HepG2 (cell line): ENCODE results near the gene SNX30. TPM values are rescaled to one million over a fixed set of nuclear protein-coding genes. Genes with fewer than 3 reads are reported as not detected.

Experiments
- ATF4 ChIP-seq, 2 experiments: fragments of 450-650 bp in 1 of 2; sonication (generic) in 1 of 2; formaldehyde crosslinking; IDR thresholded peaks; 2 replicates each; pipeline versions ENCODE4 v1.5.0 to v1.8.0; 2020 to 2022; ENCODE audit warnings: mild to moderate bottlenecking in 1 of 2, missing genetic modification reagents in 1 of 2
- FOXO1 ChIP-seq: sonication (generic); formaldehyde crosslinking; IDR thresholded peaks from 2 replicates; pipeline ENCODE4 v1.4.0; 2020; ENCODE audit warnings: missing genetic modification reagents
- MTERF4 ChIP-seq: sonication (generic); formaldehyde crosslinking; IDR thresholded peaks from 2 replicates; pipeline ENCODE4 v1.8.0; 2023; ENCODE audit warnings: mild to moderate bottlenecking, missing genetic modification reagents
- NFIB ChIP-seq: sonication (generic); formaldehyde crosslinking; IDR thresholded peaks from 2 replicates; pipeline ENCODE4 v1.9.0; 2021; ENCODE audit warnings: missing genetic modification reagents, mild to moderate bottlenecking, borderline replicate concordance
- PHF8 ChIP-seq: sonication (generic); formaldehyde crosslinking; IDR thresholded peaks from 2 replicates; pipeline ENCODE4 v1.5.0; 2020; ENCODE audit warnings: missing genetic modification reagents
- TCF7L2 ChIP-seq: IDR thresholded peaks from 2 replicates; pipeline ENCODE4 v1.6.1; 2011; ENCODE audit warnings: mild to moderate bottlenecking, low read depth, low read length, moderate library complexity
- ZNF543 ChIP-seq: sonication (generic); formaldehyde crosslinking; IDR thresholded peaks from 2 replicates; pipeline ENCODE4 v1.4.0; 2020; ENCODE audit warnings: mild to moderate bottlenecking, missing genetic modification reagents
- ZNF607 ChIP-seq: sonication (generic); formaldehyde crosslinking; IDR thresholded peaks from 2 replicates; pipeline ENCODE4 v1.5.1; 2020; ENCODE audit warnings: missing genetic modification reagents, mild to moderate bottlenecking, borderline replicate concordance
- ZNF772 ChIP-seq: sonication (generic); formaldehyde crosslinking; IDR thresholded peaks from 2 replicates; pipeline ENCODE4 v1.5.0; 2020; ENCODE audit warnings: mild to moderate bottlenecking, missing genetic modification reagents
- polyA plus RNA-seq, 8 experiments: library from polyadenylated mRNA; depleted of rRNA in 3 of 8; stranded (reverse) in 7 of 8; unstranded in 1 of 8; fragments of >200 nt; fragmentation: Illumina TruSeq in 4 of 8; extraction: Trizol in 4 of 8; gene quantifications; 2 replicates each; pipeline versions ENCODE4 v1.2.1 to v1.2.3, GENCODE V29; 2011 to 2016; ENCODE audit warnings: low read depth in 4 of 8, missing spikeins in 1 of 8, mixed read lengths in 1 of 8; ENCODE audit not compliant: insufficient read depth in 1 of 8
- total RNA-seq, 5 experiments: library from RNA; depleted of rRNA; stranded (reverse); fragments of >200 nt; fragmentation: Illumina TruSeq; extraction: Trizol; gene quantifications; 2 replicates each; pipeline ENCODE4 v1.2.3, GENCODE V29; 2016; ENCODE audit warnings: low read depth in 1 of 5
- TF ChIP-seq, protein P1 (sequence below), 2 experiments: sonication (generic) in 1 of 2; formaldehyde crosslinking in 1 of 2; IDR thresholded peaks; 2 replicates each; pipeline versions ENCODE4 v1.5.1 to v1.6.1; 2011 to 2020; ENCODE audit warnings: borderline replicate concordance in 1 of 2, low read depth in 1 of 2, low read length in 1 of 2, mild to moderate bottlenecking in 1 of 2, missing genetic modification reagents in 1 of 2, moderate library complexity in 1 of 2
- TF ChIP-seq, protein P2 (sequence below): conservative IDR thresholded peaks from 2 replicates; pipeline ENCODE4 v1.6.1; 2018; ENCODE audit warnings: missing genetic modification reagents

Gene SNX30
- total and polyA plus RNA-seq, 2 of the 13 experiments (the other 11 are each of a cell fraction or from before 2014, with no cell fraction given): 4.4 to 12.4 TPM

- no peak for TF ChIP-seq MTERF4 (CRISPR knock-in tag)
- TF ChIP-seq, protein P1, sequence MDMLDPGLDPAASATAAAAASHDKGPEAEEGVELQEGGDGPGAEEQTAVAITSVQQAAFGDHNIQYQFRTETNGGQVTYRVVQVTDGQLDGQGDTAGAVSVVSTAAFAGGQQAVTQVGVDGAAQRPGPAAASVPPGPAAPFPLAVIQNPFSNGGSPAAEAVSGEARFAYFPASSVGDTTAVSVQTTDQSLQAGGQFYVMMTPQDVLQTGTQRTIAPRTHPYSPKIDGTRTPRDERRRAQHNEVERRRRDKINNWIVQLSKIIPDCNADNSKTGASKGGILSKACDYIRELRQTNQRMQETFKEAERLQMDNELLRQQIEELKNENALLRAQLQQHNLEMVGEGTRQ (IDR thresholded peaks at IDR 0.05; ENCODE audit: low read depth, low read length): peak; percentile 87
- TF ChIP-seq, protein P1 (CRISPR knock-in tag; IDR thresholded peaks at IDR 0.05; ENCODE audit: borderline replicate concordance): peak; percentile 93; the same call in 1 of the 2 replicates
- TF ChIP-seq ZNF772 (CRISPR knock-in tag): no peak
- no peak for TF ChIP-seq ZNF543 (CRISPR knock-in tag)
- TF ChIP-seq ZNF607 (CRISPR knock-in tag): peak; percentile 44; the same call in 1 of the 2 replicates
- peak; percentile 41; the same call in 1 of the 2 replicates for TF ChIP-seq PHF8
- no peak; the same call in 1 of the 2 replicates for TF ChIP-seq FOXO1 (CRISPR knock-in tag)
- TF ChIP-seq, protein P2, sequence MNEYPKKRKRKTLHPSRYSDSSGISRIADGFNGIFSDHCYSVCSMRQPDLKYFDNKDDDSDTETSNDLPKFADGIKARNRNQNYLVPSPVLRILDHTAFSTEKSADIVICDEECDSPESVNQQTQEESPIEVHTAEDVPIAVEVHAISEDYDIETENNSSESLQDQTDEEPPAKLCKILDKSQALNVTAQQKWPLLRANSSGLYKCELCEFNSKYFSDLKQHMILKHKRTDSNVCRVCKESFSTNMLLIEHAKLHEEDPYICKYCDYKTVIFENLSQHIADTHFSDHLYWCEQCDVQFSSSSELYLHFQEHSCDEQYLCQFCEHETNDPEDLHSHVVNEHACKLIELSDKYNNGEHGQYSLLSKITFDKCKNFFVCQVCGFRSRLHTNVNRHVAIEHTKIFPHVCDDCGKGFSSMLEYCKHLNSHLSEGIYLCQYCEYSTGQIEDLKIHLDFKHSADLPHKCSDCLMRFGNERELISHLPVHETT: no peak
- no peak for TF ChIP-seq TCF7L2
- no peak for TF ChIP-seq NFIB
- TF ChIP-seq ATF4 (CRISPR knock-in tag; IDR thresholded peaks at IDR 0.05): no peak
Measured at GRCh38 chr9:112764837-112765236, 14.3 kb downstream of the SNX30 start (continued).
